Activated T-cell treated with anti-CD3 and anti-CD28 coated beads for 48 hours (primary cell): ENCODE data around the gene SAPCD2.
A peak's percentile ranks its signal among the peaks of the same experiment; 100 is the strongest.

Experiments used
- DNase-seq: peaks from one replicate; pipeline ENCODE4 v3.0.0-alpha.2; 2020; ENCODE audit warnings: low read depth

Gene SAPCD2

GRCh38 chr9:137031904-137032640 lies 38.3 kb downstream of the SAPCD2 start, which contains the start of gene FUT7:
Gene FUT7 (minus strand): TSS chr9:137032088. CDS start chr9:137031991, 97 bp downstream.
- peak; percentile 35 for DNase-seq

GRCh38 chr9:137030538-137031527 lies 39.5 kb downstream of the SAPCD2 start:
- peak; percentile 37 for DNase-seq

- DNase-seq = no peak
These were observed 40.4 kb downstream of the SAPCD2 start for GRCh38 chr9:137030006-137030405.

GRCh38 chr9:137029058-137029936 lies 41.1 kb downstream of the SAPCD2 start:
- peak; percentile 71 for DNase-seq

GRCh38 chr9:137028263-137029057 lies 41.9 kb downstream of the SAPCD2 start:
- peak; percentile 70 for DNase-seq

GRCh38 chr9:137027369-137028262 lies 42.7 kb downstream of the SAPCD2 start, which contains the start of gene ABCA2:
Gene ABCA2 (minus strand): TSS chr9:137028237. CDS start chr9:137028140, 97 bp downstream.
- no peak for DNase-seq

GRCh38 chr9:137026828-137027227 lies 43.5 kb downstream of the SAPCD2 start:
- no peak for DNase-seq

- DNase-seq = no peak
These were observed 44.0 kb downstream of the SAPCD2 start for GRCh38 chr9:137026384-137026783.

- no peak for DNase-seq
These were observed 44.8 kb downstream of the SAPCD2 start for GRCh38 chr9:137025517-137025966.

GRCh38 chr9:137023583-137023991 lies 46.8 kb downstream of the SAPCD2 start:
- no peak for DNase-seq

GRCh38 chr9:137023157-137023556 lies 47.2 kb downstream of the SAPCD2 start:
- no peak for DNase-seq

GRCh38 chr9:137022662-137023008 lies 47.7 kb downstream of the SAPCD2 start:
- no peak for DNase-seq

GRCh38 chr9:137021979-137022661 lies 48.2 kb downstream of the SAPCD2 start:
- peak; percentile 80 for DNase-seq

- DNase-seq = no peak
These were observed 48.8 kb downstream of the SAPCD2 start for GRCh38 chr9:137021568-137021978.

- DNase-seq = no peak
These were observed 49.4 kb downstream of the SAPCD2 start for GRCh38 chr9:137020771-137021567.

- no peak for DNase-seq
These were observed 50.3 kb downstream of the SAPCD2 start for GRCh38 chr9:137019891-137020683.

- no peak for DNase-seq
These were observed 51.4 kb downstream of the SAPCD2 start for GRCh38 chr9:137018761-137019559.
